SK-N-MC (cell line): Measurements from ENCODE around the gene PPP4R4.

Experiments used
- EZH2 ChIP-seq: fragments of 200-600 bp; sonication (generic); IDR thresholded peaks from one replicate; pipeline ENCODE4 v1.6.1; 2017; ENCODE audit warnings: antibody characterized with exemption
- POLR2AphosphoS5 ChIP-seq: IDR thresholded peaks from 2 replicates; pipeline ENCODE4 v1.6.1; 2012; ENCODE audit warnings: mild to moderate bottlenecking, low read depth, low read length, borderline replicate concordance

GRCh38 chr14:94292872-94293577, 118.9 kb downstream of the PPP4R4 start, which contains the start of gene SERPINA10:
- TF ChIP-seq EZH2 (no peak), POLR2AphosphoS5 (no peak)
